GM12875 (cell line): ENCODE measurements around the gene CHST10.
"Not testable (repeated sequence)": the region's sequence is repeated elsewhere in the genome, so short reads cannot be mapped to it uniquely, and the experiment has no call there.

Experiments used
- H3K4me3 ChIP-seq: one replicate; pipeline ENCODE4 v1.5.1; 2011; ENCODE audit warnings: low read depth, low read length, control low read depth
- CTCF ChIP-seq: IDR thresholded peaks from 2 replicates; pipeline ENCODE4 v1.5.1; 2011; ENCODE audit warnings: low read depth, mild to moderate bottlenecking, control low read depth, inconsistent platforms, low read length, moderate library complexity, borderline replicate concordance; ENCODE audit not compliant: insufficient read depth

The CHST10 gene

GRCh38 chr2:100416935-100417710 lies at the start of gene CHST10:
CHST10 (minus strand) TSS chr2:100417668; CDS start chr2:100406675, 10,993 bp downstream.
- no peak for TF ChIP-seq CTCF
- peak within 1 kb of the TSS; percentile 56 for H3K4me3 ChIP-seq

GRCh38 chr2:100460904-100461530 lies 43.5 kb upstream of the CHST10 start:
- no peak overlapping the region for H3K4me3 ChIP-seq
- TF ChIP-seq CTCF: no peak

GRCh38 chr2:100456357-100456756 lies 38.9 kb upstream of the CHST10 start:
- H3K4me3 ChIP-seq: not testable (repeated sequence)

GRCh38 chr2:100453853-100454252 lies 36.4 kb upstream of the CHST10 start:
- TF ChIP-seq CTCF: no peak
- H3K4me3 ChIP-seq: no peak overlapping the region

- TF ChIP-seq CTCF: no peak
- H3K4me3 ChIP-seq: no peak overlapping the region
Observed at GRCh38 chr2:100451734-100452133, 34.3 kb upstream of the CHST10 start.

- no peak for TF ChIP-seq CTCF
- H3K4me3 ChIP-seq: no peak overlapping the region
Observed at GRCh38 chr2:100451092-100451491, 33.6 kb upstream of the CHST10 start.

GRCh38 chr2:100446696-100447095 lies 29.2 kb upstream of the CHST10 start:
- TF ChIP-seq CTCF: no peak
- H3K4me3 ChIP-seq: no peak overlapping the region
